GM12878 (cell line): ENCODE data around the gene FHOD3. TPM values are rescaled to one million over a fixed set of nuclear protein-coding genes. Genes with fewer than 3 reads are reported as not detected.

Experiments
- CBX5 ChIP-seq: sonication (generic); IDR thresholded peaks from 2 replicates; pipeline ENCODE4 v1.6.1; 2016; ENCODE audit warnings: low read depth, moderate library complexity, mild to moderate bottlenecking, inconsistent platforms
- CEBPB ChIP-seq, 2 experiments: fragments of 150-350 bp in 1 of 2; IDR thresholded peaks; 2 replicates each; pipeline ENCODE4 v1.6.1; 2012 to 2014; ENCODE audit warnings: low read depth in 2 of 2, low read length in 2 of 2, borderline replicate concordance in 1 of 2, inconsistent platforms in 1 of 2
- ELK1 ChIP-seq: IDR thresholded peaks from 2 replicates; pipeline ENCODE4 v1.6.1; 2012; ENCODE audit warnings: low read depth, low read length, improper control_type of control experiment
- GABPA ChIP-seq: IDR thresholded peaks from 2 replicates; pipeline ENCODE4 v1.6.1; 2014; ENCODE audit warnings: antibody characterized with exemption, low read depth, mild to moderate bottlenecking, inconsistent platforms
- HDAC6 ChIP-seq: fragments of 200-600 bp; sonication (generic); IDR thresholded peaks from one replicate; pipeline ENCODE4 v1.8.0; 2017; ENCODE audit warnings: antibody characterized with exemption; ENCODE audit not compliant: unreplicated experiment
- POLR2AphosphoS2 ChIP-seq: IDR thresholded peaks from 2 replicates; pipeline ENCODE4 v1.6.1; 2011; ENCODE audit warnings: low read depth, mild to moderate bottlenecking, low read length, improper control_type of control experiment, moderate library complexity
- RAD51 ChIP-seq: fragments of 450-650 bp; IDR thresholded peaks from 2 replicates; pipeline ENCODE4 v1.6.1; 2016; ENCODE audit warnings: moderate library complexity, mild to moderate bottlenecking, inconsistent platforms
- RELA ChIP-seq: fragments of 450-650 bp; IDR thresholded peaks from 2 replicates; pipeline ENCODE4 v1.8.0; 2014; ENCODE audit warnings: borderline replicate concordance; ENCODE audit not compliant: partially characterized antibody
- SIN3A ChIP-seq: IDR thresholded peaks from 2 replicates; pipeline ENCODE4 v1.6.1; 2012; ENCODE audit warnings: low read depth, low read length, improper control_type of control experiment
- SPI1 ChIP-seq: IDR thresholded peaks from 2 replicates; pipeline ENCODE4 v1.6.1; 2011; ENCODE audit warnings: low read depth, mild to moderate bottlenecking, low read length, moderate library complexity, borderline replicate concordance; ENCODE audit not compliant: insufficient read depth
- ZBTB33 ChIP-seq: fragments of 450-650 bp; IDR thresholded peaks from 2 replicates; pipeline ENCODE4 v1.6.1; 2017; ENCODE audit warnings: mild to moderate bottlenecking
- polyA plus RNA-seq, 11 experiments: library from polyadenylated mRNA; depleted of rRNA in 4 of 11; unstranded in 6 of 11; stranded (reverse) in 5 of 11; fragments of >200 nt; fragmentation: Nextera tagmentation in 4 of 11; fragmentation: Illumina TruSeq in 1 of 11; extraction: Ambion mirVana in 4 of 11; extraction: Trizol in 1 of 11; gene quantifications; 1 replicate in 1 of 11; 2 replicates in 10 of 11; pipeline versions ENCODE4 v1.2.1 to v1.2.3, GENCODE V29; 2011 to 2016; ENCODE audit warnings: inconsistent platforms in 2 of 11, missing spikeins in 2 of 11, low read depth in 1 of 11
- total RNA-seq, 4 experiments: library from RNA; depleted of rRNA in 3 of 4; stranded (reverse); fragments of >200 nt in 3 of 4; fragmentation: Illumina TruSeq in 1 of 4; extraction: Trizol in 1 of 4; gene quantifications; 2 replicates each; pipeline versions ENCODE4 v1.2.1 to v1.2.3, GENCODE V29; 2013 to 2021

The FHOD3 gene
- total and polyA plus RNA-seq, 10 of the 15 experiments (the other 5 are each of a cell fraction or from before 2014, with no cell fraction given), result 0.77 to 26.7 (median 10.4) TPM

GRCh38 chr18:36673452-36673851 lies 375.9 kb downstream of the FHOD3 start (continued):
- TF ChIP-seq ELK1 (no peak), CBX5 (no peak), CEBPB (IDR thresholded peaks at IDR 0.05; ENCODE audit: borderline replicate concordance in 1 of 2, low read depth in 2 of 2, low read length in 2 of 2) (no peak), ZBTB33 (no peak), RELA (no peak), SIN3A (no peak), HDAC6 (no peak), POLR2AphosphoS2 (no peak), RAD51 (no peak), SPI1 (no peak), GABPA (no peak)
